B cell (primary cell): ENCODE data around the gene AATK. TPM values are rescaled to one million over a fixed set of nuclear protein-coding genes. Genes with fewer than 3 reads are reported as not detected.

Experiments used
- ATAC-seq: fragments of 200-7000 bp; cut with Tn5 transposase; one replicate; pipeline ENCODE4 v1.10.0; 2021; ENCODE audit warnings: low read depth, mild to moderate bottlenecking, moderate number of reproducible peaks, moderate library complexity
- CTCF ChIA-PET: fragments of 350-600 bp; sonication (Branson Sonifier 250); formaldehyde crosslinking; loops from one replicate; lab custom pipeline; 2021; ENCODE audit warnings: antibody characterized with exemption, inconsistent platforms; lab: Charles Lee
- POLR2A ChIA-PET: fragments of 350-600 bp; sonication (Branson Sonifier 250); formaldehyde crosslinking; loops from one replicate; lab custom pipeline; 2021; ENCODE audit warnings: antibody characterized with exemption; lab: Charles Lee
- DNase-seq: peaks from one replicate; pipeline ENCODE4 v3.0.0; 2013
- H2AFZ ChIP-seq: 2 replicates; pipeline ENCODE4 v1.6.1; 2012; ENCODE audit warnings: mild to moderate bottlenecking, low read depth, low read length; ENCODE audit not compliant: insufficient read depth, poor library complexity, severe bottlenecking
- H3K27ac ChIP-seq, 2 donors: 1 replicate in 1 of 2; 2 replicates in 1 of 2; pipeline ENCODE4 v1.5.1; 2012 to 2013; ENCODE audit warnings: low read length in 2 of 2, mild to moderate bottlenecking in 2 of 2, moderate library complexity in 1 of 2
- H3K27me3 ChIP-seq, 4 experiments: fragments of 200-600 bp in 1 of 4; sonication (generic) in 1 of 4; replicated peaks in 1 of 4; 1 replicate in 2 of 4; 2 replicates in 2 of 4; pipeline versions ENCODE4 v1.6.1 to v1.7.0; 2013 to 2016; ENCODE audit warnings: low read length in 3 of 4, mild to moderate bottlenecking in 2 of 4, mixed read lengths in 1 of 4, moderate library complexity in 1 of 4; ENCODE audit not compliant: insufficient read depth in 4 of 4, control insufficient read depth in 3 of 4; ENCODE audit errors: control extremely low read depth in 1 of 4
- H3K36me3 ChIP-seq, 2 experiments: replicated peaks in 1 of 2; 1 replicate in 1 of 2; 2 replicates in 1 of 2; pipeline versions ENCODE4 v1.6.1 to v1.7.1; 2013; ENCODE audit warnings: low read length in 1 of 2; ENCODE audit not compliant: insufficient read depth in 2 of 2, control insufficient read depth in 1 of 2; ENCODE audit errors: control extremely low read depth in 1 of 2, extremely low read depth in 1 of 2
- H3K4me1 ChIP-seq, 2 donors: fragments of 200-600 bp in 1 of 2; sonication (generic) in 1 of 2; 1 replicate in 1 of 2; 2 replicates in 1 of 2; pipeline versions ENCODE4 v1.5.1 to v1.6.1; 2013 to 2017; ENCODE audit warnings: low read length in 2 of 2; ENCODE audit not compliant: control insufficient read depth in 2 of 2, insufficient read depth in 2 of 2
- H3K4me2 ChIP-seq: replicated peaks from 2 replicates; pipeline ENCODE3; 2012; ENCODE audit warnings: mild to moderate bottlenecking, low read depth, low read length; ENCODE audit not compliant: poor library complexity, severe bottlenecking
- H3K4me3 ChIP-seq, 5 experiments: fragments of 200-600 bp in 1 of 5; sonication (generic) in 1 of 5; 1 replicate in 3 of 5; 2 replicates in 2 of 5; pipeline versions ENCODE4 v1.5.1 to v1.7.0; 2011 to 2016; ENCODE audit warnings: low read length in 4 of 5, mild to moderate bottlenecking in 4 of 5, low read depth in 2 of 5, control low read depth in 1 of 5, moderate library complexity in 1 of 5; ENCODE audit not compliant: insufficient read depth in 1 of 5; ENCODE audit errors: control extremely low read depth in 1 of 5, extremely low read depth in 1 of 5
- H3K79me2 ChIP-seq: fragments of 200-600 bp; sonication (generic); one replicate; pipeline ENCODE4 v1.6.0; 2016; ENCODE audit warnings: low read length; ENCODE audit not compliant: control insufficient read depth, insufficient read depth
- H3K9ac ChIP-seq: fragments of 200-600 bp; sonication (generic); 2 replicates; pipeline ENCODE4 v1.6.1; 2017; ENCODE audit warnings: mild to moderate bottlenecking, low read length, moderate library complexity
- H3K9me3 ChIP-seq, 3 donors: one replicate each; pipeline versions ENCODE4 v1.6.1 to v1.7.1; 2013; ENCODE audit warnings: low read length in 2 of 3; ENCODE audit not compliant: control insufficient read depth in 2 of 3, insufficient read depth in 1 of 3; ENCODE audit errors: control extremely low read depth in 1 of 3
- H4K20me1 ChIP-seq: 2 replicates; pipeline ENCODE4 v1.6.0; 2012; ENCODE audit warnings: mild to moderate bottlenecking, low read length; ENCODE audit not compliant: insufficient read depth, control insufficient read depth, poor library complexity, severe bottlenecking
- H3K27ac Mint-ChIP-seq: one replicate; pipeline ENCODE4 v1.8.0; 2021; ENCODE audit warnings: mixed read lengths
- H3K27me3 Mint-ChIP-seq: one replicate; pipeline ENCODE4 v1.8.0; 2021; ENCODE audit warnings: mixed read lengths
- H3K4me1 Mint-ChIP-seq: one replicate; pipeline ENCODE4 v1.8.0; 2021; ENCODE audit warnings: mixed read lengths
- H3K4me3 Mint-ChIP-seq: one replicate; pipeline ENCODE4 v1.8.0; 2021; ENCODE audit warnings: mixed read lengths
- H3K9me3 Mint-ChIP-seq: one replicate; pipeline ENCODE4 v1.8.0; 2022; ENCODE audit warnings: mixed read lengths; ENCODE audit not compliant: insufficient read depth
- EZH2 ChIP-seq: IDR thresholded peaks from 2 replicates; pipeline ENCODE4 v1.6.1; 2012; ENCODE audit warnings: borderline replicate concordance, low read depth, mild to moderate bottlenecking, moderate library complexity, low read length; ENCODE audit not compliant: insufficient read depth, poor library complexity, severe bottlenecking
- WGBS: methylation state at CpG from one replicate; pipeline ENCODE4 v1.1.5; 2013; ENCODE audit warnings: missing lambda C conversion rate; ENCODE audit not compliant: insufficient coverage; 5-methylcytosine and 5-hydroxymethylcytosine counted together
- intact Hi-C: fragments of 100-400 bp; cut with micrococcal nuclease; formaldehyde crosslinking; loops from one replicate; pipeline ENCODE4 v1.10.0; 2022
- polyA plus RNA-seq: library from polyadenylated mRNA; depleted of rRNA; stranded (reverse); fragments of >200 nt; gene quantifications from 2 replicates; pipeline ENCODE4 v1.2.3, GENCODE V29; 2012
- total RNA-seq, 2 donors: library from RNA; stranded (reverse); fragments of 120-200 nt in 1 of 2; gene quantifications; 1 replicate in 1 of 2; 2 replicates in 1 of 2; pipeline versions ENCODE4 v1.2.3 to v1.2.4, GENCODE V29; 2013 to 2022
- TF ChIP-seq, protein P1 (sequence below): fragments of 200-600 bp; IDR thresholded peaks from one replicate; pipeline ENCODE4 v1.8.0; 2022; ENCODE audit warnings: antibody characterized with exemption, mild to moderate bottlenecking

AATK gene
- total and polyA plus RNA-seq, 2 donors (not counting 1 experiment from before 2014, with no cell fraction given) = 0.21 to 1.7 TPM

DNA sequence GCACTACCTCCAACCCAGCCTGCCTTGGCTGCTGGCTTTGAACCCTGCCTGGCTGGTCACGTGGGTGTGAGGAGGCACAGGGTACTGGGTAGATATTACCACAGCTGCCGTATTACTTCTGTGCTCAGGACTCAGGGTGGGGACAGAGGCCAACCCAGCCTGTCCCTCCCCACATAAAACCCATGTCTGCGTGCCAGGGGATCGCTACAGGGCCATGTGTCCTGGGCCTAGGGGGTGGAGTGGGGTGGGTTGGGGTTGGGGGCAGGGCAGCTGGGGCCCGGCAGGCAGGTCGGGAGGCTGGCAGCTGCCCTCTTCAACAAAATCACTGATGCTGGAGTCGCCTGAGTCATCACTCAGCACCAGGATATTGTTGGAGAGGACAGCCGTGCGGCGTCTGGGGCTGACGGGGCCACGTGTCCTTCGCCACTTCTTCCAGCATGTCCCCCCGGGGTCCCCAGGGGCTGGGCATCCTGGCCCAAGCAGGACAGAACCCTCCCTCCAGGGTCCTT, 40.4 kb downstream of the AATK start:
- CTCF ChIA-PET = interaction anchor here (1.7 kb wide), 1 partner anchor 17 kb away, joined by 3 read pairs; no protein-coding TSS in a partner anchor
- no peak overlapping the region for H3K4me3 Mint-ChIP-seq
- intact Hi-C loops = no loop called here
- DNase-seq = no peak
- H2AFZ ChIP-seq = no peak overlapping the region
- no peaks in the 10 kb centered on the region for H3K27me3 Mint-ChIP-seq
- no peaks in the 10 kb centered on the region for H3K9me3 Mint-ChIP-seq
- no peak overlapping the region for H3K4me2 ChIP-seq
- no peaks in the 10 kb centered on the region for H3K79me2 ChIP-seq
- no peaks in the 10 kb centered on the region for H3K4me1 ChIP-seq
- no peak overlapping the region for H3K4me3 ChIP-seq
- 94% methylated on average over 11 of the region's 14 CpGs for WGBS
- no peaks in the 10 kb centered on the region for H3K4me1 Mint-ChIP-seq
- no peak overlapping the region for H3K27ac Mint-ChIP-seq
- no peak for ATAC-seq
- TF ChIP-seq EZH2 = no peak
- TF ChIP-seq, protein P1, sequence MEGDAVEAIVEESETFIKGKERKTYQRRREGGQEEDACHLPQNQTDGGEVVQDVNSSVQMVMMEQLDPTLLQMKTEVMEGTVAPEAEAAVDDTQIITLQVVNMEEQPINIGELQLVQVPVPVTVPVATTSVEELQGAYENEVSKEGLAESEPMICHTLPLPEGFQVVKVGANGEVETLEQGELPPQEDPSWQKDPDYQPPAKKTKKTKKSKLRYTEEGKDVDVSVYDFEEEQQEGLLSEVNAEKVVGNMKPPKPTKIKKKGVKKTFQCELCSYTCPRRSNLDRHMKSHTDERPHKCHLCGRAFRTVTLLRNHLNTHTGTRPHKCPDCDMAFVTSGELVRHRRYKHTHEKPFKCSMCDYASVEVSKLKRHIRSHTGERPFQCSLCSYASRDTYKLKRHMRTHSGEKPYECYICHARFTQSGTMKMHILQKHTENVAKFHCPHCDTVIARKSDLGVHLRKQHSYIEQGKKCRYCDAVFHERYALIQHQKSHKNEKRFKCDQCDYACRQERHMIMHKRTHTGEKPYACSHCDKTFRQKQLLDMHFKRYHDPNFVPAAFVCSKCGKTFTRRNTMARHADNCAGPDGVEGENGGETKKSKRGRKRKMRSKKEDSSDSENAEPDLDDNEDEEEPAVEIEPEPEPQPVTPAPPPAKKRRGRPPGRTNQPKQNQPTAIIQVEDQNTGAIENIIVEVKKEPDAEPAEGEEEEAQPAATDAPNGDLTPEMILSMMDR = no peak
- POLR2A ChIA-PET = no interaction called here
- no peaks in the 10 kb centered on the region for H3K27me3 ChIP-seq
- H3K36me3 ChIP-seq = no peaks in the 10 kb centered on the region
- no peak overlapping the region for H3K27ac ChIP-seq
- no peaks in the 10 kb centered on the region for H3K9me3 ChIP-seq
- no peak overlapping the region for H3K9ac ChIP-seq
- H4K20me1 ChIP-seq = no peaks in the 10 kb centered on the region

DNA sequence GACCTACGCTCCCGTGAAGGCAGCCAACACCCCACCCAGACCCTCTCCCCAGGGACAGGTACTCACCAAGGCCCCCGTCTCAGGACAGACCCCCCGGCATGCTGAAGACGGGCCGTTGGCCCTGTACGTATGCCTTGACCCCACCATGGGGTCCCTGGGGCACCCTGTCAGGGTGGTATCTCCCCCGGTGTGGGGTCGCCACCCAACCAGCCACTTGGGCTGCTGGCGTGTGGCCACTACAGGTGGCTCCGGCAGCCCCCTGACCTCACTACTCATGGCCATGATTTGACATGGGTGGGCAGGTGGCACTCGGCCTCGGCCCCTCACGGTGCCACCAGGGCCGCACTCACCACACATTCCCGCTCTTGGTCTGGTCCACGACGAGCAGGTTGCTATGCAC, 41.6 kb downstream of the AATK start:
- ATAC-seq (no peak), DNase-seq (no peak)
- Mint-ChIP-seq H3K4me3 (no peak overlapping the region), H3K9me3 (no peaks in the 10 kb centered on the region), H3K27me3 (no peaks in the 10 kb centered on the region), H3K4me1 (no peaks in the 10 kb centered on the region), H3K27ac (no peak overlapping the region)
- H4K20me1 ChIP-seq = no peaks in the 10 kb centered on the region
- peaks cover 0 to 4% of the 10 kb centered on the region in 2 donors for H3K4me1 ChIP-seq
- no peaks in the 10 kb centered on the region for H3K79me2 ChIP-seq
- H3K9me3 ChIP-seq = peaks cover 0 to 5% (median 0%) of the 10 kb centered on the region in 3 donors
- H3K9ac ChIP-seq = no peak overlapping the region
- H2AFZ ChIP-seq = no peak overlapping the region
- TF ChIP-seq, protein P1 = no peak
- TF ChIP-seq EZH2 = no peak
- intact Hi-C loops = no loop called here
- H3K27ac ChIP-seq = no peak overlapping the region
- WGBS = over 99% methylated on average over 18 of the region's 18 CpGs
- no peak overlapping the region for H3K4me2 ChIP-seq
- H3K27me3 ChIP-seq = no peaks in the 10 kb centered on the region
- H3K36me3 ChIP-seq = no peaks in the 10 kb centered on the region
- POLR2A ChIA-PET = no interaction called here
- H3K4me3 ChIP-seq = no peak overlapping the region
- CTCF ChIA-PET = interaction anchor here (1.7 kb wide), 1 partner anchor 19 kb away, joined by 3 read pairs; no protein-coding TSS in a partner anchor
